H1 (cell line): ENCODE measurements around the gene SMARCA2. TPM values are rescaled to one million over a fixed set of nuclear protein-coding genes. Genes with fewer than 3 reads are reported as not detected.
A peak's percentile ranks its signal among the peaks of the same experiment; 100 is the strongest.

Experiments
- CTCF ChIA-PET: fragments of 300-600 bp; sonication (Branson Sonifier 250); formaldehyde crosslinking; loops from one replicate; lab custom pipeline; 2021; ENCODE audit not compliant: partially characterized antibody; lab: Charles Lee
- POLR2A ChIA-PET: fragments of 300-600 bp; sonication (Branson Sonifier 250); formaldehyde crosslinking; loops from one replicate; lab custom pipeline; 2021; ENCODE audit warnings: inconsistent platforms; ENCODE audit not compliant: partially characterized antibody; lab: Charles Lee
- DNase-seq, 2 experiments: peaks; one replicate each; pipeline versions ENCODE4 v3.0.0 to v3.0.0-alpha.2; 2010 to 2022; ENCODE audit warnings: low spot score in 2 of 2, low read depth in 1 of 2, mixed read lengths in 1 of 2
- FAIRE-seq: peaks from 2 replicates; lab custom pipeline; 2011; peaks lifted over from hg19 to GRCh38; lab: Jason Lieb, UNC
- H2AFZ ChIP-seq: 2 replicates; pipeline ENCODE4 v1.8.1; 2012; ENCODE audit warnings: low read length, inconsistent platforms
- H2AK5ac ChIP-seq: 2 replicates; pipeline ENCODE4 v1.6.1; 2013; ENCODE audit warnings: low read depth, low read length
- H2BK120ac ChIP-seq: replicated peaks from 2 replicates; pipeline ENCODE3; 2013; ENCODE audit warnings: low read depth, low read length, inconsistent platforms
- H2BK12ac ChIP-seq: 2 replicates; pipeline ENCODE4 v1.6.1; 2013; ENCODE audit warnings: low read depth, low read length
- H2BK15ac ChIP-seq: 2 replicates; pipeline ENCODE4 v1.6.1; 2013; ENCODE audit warnings: low read length
- H2BK20ac ChIP-seq: 2 replicates; pipeline ENCODE4 v1.6.1; 2013; ENCODE audit warnings: low read length
- H2BK5ac ChIP-seq: 2 replicates; pipeline ENCODE4 v1.6.1; 2013; ENCODE audit warnings: low read depth, low read length
- H3K14ac ChIP-seq: 2 replicates; pipeline ENCODE4 v1.6.1; 2013; ENCODE audit warnings: inconsistent platforms; ENCODE audit not compliant: insufficient read length
- H3K18ac ChIP-seq: 2 replicates; pipeline ENCODE4 v1.6.1; 2013; ENCODE audit warnings: low read length; ENCODE audit errors: extremely low read depth
- H3K23ac ChIP-seq: 2 replicates; pipeline ENCODE4 v1.6.1; 2013; ENCODE audit warnings: inconsistent platforms; ENCODE audit not compliant: insufficient read length
- H3K23me2 ChIP-seq: 2 replicates; pipeline ENCODE4 v1.6.1; 2013; ENCODE audit warnings: low read depth, low read length
- H3K27ac ChIP-seq: 2 replicates; pipeline ENCODE4 v1.6.1; 2011; ENCODE audit warnings: low read depth, low read length, inconsistent platforms
- H3K27me3 ChIP-seq, 4 experiments: replicated peaks in 1 of 4; 1 replicate in 1 of 4; 2 replicates in 3 of 4; pipeline versions ENCODE4 v1.6.1 to v1.8.1; 2011 to 2013; ENCODE audit warnings: low read length in 3 of 4, mild to moderate bottlenecking in 3 of 4, inconsistent platforms in 2 of 4, mixed read lengths in 2 of 4, moderate library complexity in 1 of 4; ENCODE audit not compliant: control insufficient read depth in 3 of 4, insufficient read depth in 3 of 4; ENCODE audit errors: extremely low read depth in 1 of 4
- H3K36me3 ChIP-seq, 4 experiments: 2 replicates each; pipeline versions ENCODE4 v1.6.1 to v1.8.1; 2011 to 2013; ENCODE audit warnings: mild to moderate bottlenecking in 4 of 4, low read length in 3 of 4, moderate library complexity in 2 of 4, control low read depth in 1 of 4, inconsistent platforms in 1 of 4; ENCODE audit not compliant: insufficient read depth in 4 of 4, control insufficient read depth in 2 of 4
- H3K4ac ChIP-seq: replicated peaks from 2 replicates; pipeline ENCODE3; 2013; ENCODE audit warnings: low read length, low read depth, mixed read lengths, inconsistent platforms; ENCODE audit not compliant: insufficient read length
- H3K4me1 ChIP-seq, 4 experiments: replicated peaks in 1 of 4; 1 replicate in 1 of 4; 2 replicates in 3 of 4; pipeline versions ENCODE4 v1.6.1 to v1.8.1; 2011 to 2013; ENCODE audit warnings: low read length in 3 of 4, inconsistent platforms in 2 of 4, mixed read lengths in 1 of 4; ENCODE audit not compliant: insufficient read depth in 4 of 4, control insufficient read depth in 3 of 4
- H3K4me2 ChIP-seq, 2 experiments: 2 replicates each; pipeline versions ENCODE4 v1.6.1 to v1.8.1; 2011 to 2013; ENCODE audit warnings: low read depth in 2 of 2, low read length in 2 of 2, control low read depth in 1 of 2, inconsistent platforms in 1 of 2, mild to moderate bottlenecking in 1 of 2; ENCODE audit not compliant: insufficient read depth in 1 of 2
- H3K4me3 ChIP-seq, 4 experiments: fragments of 200-600, 300-600 bp in 1 of 4; sonication (generic), shearing (Covaris generic), sonication (Bioruptor Twin) in 1 of 4; 2 replicates each; pipeline versions ENCODE4 v1.5.1 to v1.8.1; 2011 to 2016; ENCODE audit warnings: low read length in 4 of 4, low read depth in 3 of 4, control low read depth in 2 of 4, inconsistent platforms in 2 of 4, mild to moderate bottlenecking in 2 of 4, mixed read lengths in 1 of 4, moderate library complexity in 1 of 4; ENCODE audit not compliant: insufficient read depth in 2 of 4; ENCODE audit errors: extremely low read depth in 1 of 4
- H3K56ac ChIP-seq: replicated peaks from 2 replicates; pipeline ENCODE3; 2013; ENCODE audit warnings: low read depth, mild to moderate bottlenecking, mixed read lengths, low read length, inconsistent platforms; ENCODE audit not compliant: insufficient read length
- H3K79me1 ChIP-seq: 2 replicates; pipeline ENCODE4 v1.6.1; 2013; ENCODE audit warnings: low read depth, low read length, control low read depth
- H3K79me2 ChIP-seq, 2 experiments: 2 replicates each; pipeline versions ENCODE4 v1.6.1 to v1.8.1; 2012 to 2013; ENCODE audit warnings: low read length in 2 of 2, mild to moderate bottlenecking in 2 of 2, inconsistent platforms in 1 of 2; ENCODE audit not compliant: insufficient read depth in 2 of 2, control insufficient read depth in 1 of 2
- H3K9ac ChIP-seq, 4 experiments: replicated peaks in 1 of 4; 1 replicate in 1 of 4; 2 replicates in 3 of 4; pipeline versions ENCODE4 v1.6.1 to v1.8.1; 2011 to 2013; ENCODE audit warnings: low read depth in 3 of 4, low read length in 3 of 4, control low read depth in 2 of 4, mild to moderate bottlenecking in 2 of 4, moderate library complexity in 2 of 4, inconsistent platforms in 1 of 4; ENCODE audit errors: extremely low read depth in 1 of 4
- H3K9me3 ChIP-seq, 2 experiments: 2 replicates each; pipeline versions ENCODE4 v1.6.1 to v1.8.1; 2012 to 2013; ENCODE audit warnings: mild to moderate bottlenecking in 2 of 2, moderate library complexity in 2 of 2, control low read depth in 1 of 2, inconsistent platforms in 1 of 2, low read depth in 1 of 2, low read length in 1 of 2, mixed read lengths in 1 of 2; ENCODE audit not compliant: insufficient read depth in 2 of 2
- H4K20me1 ChIP-seq, 2 experiments: replicated peaks in 1 of 2; 2 replicates each; pipeline versions ENCODE3 to v1.8.1; 2011 to 2013; ENCODE audit warnings: inconsistent platforms in 2 of 2, low read length in 2 of 2, mild to moderate bottlenecking in 1 of 2; ENCODE audit not compliant: insufficient read depth in 2 of 2, control insufficient read depth in 1 of 2
- H4K5ac ChIP-seq: 2 replicates; pipeline ENCODE4 v1.6.1; 2013; ENCODE audit warnings: low read length, low read depth, mixed read lengths, inconsistent platforms; ENCODE audit not compliant: insufficient read length
- H4K8ac ChIP-seq: 2 replicates; pipeline ENCODE4 v1.8.0; 2013; ENCODE audit warnings: mild to moderate bottlenecking, moderate library complexity, low read length, inconsistent platforms; ENCODE audit not compliant: insufficient read depth; ENCODE audit errors: extremely low read depth
- H4K91ac ChIP-seq: replicated peaks from 2 replicates; pipeline ENCODE3; 2013; ENCODE audit warnings: low read length, mixed read lengths, inconsistent platforms; ENCODE audit not compliant: insufficient read length
- BACH1 ChIP-seq: IDR thresholded peaks from 2 replicates; pipeline ENCODE4 v1.6.1; 2012; ENCODE audit warnings: low read length, improper control_type of control experiment
- CEBPB ChIP-seq: IDR thresholded peaks from 2 replicates; pipeline ENCODE4 v1.6.1; 2012; ENCODE audit warnings: low read depth, low read length
- EGR1 ChIP-seq: IDR thresholded peaks from 2 replicates; pipeline ENCODE4 v1.6.1; 2011; ENCODE audit warnings: low read depth, low read length, borderline replicate concordance
- JUN ChIP-seq: IDR thresholded peaks from 2 replicates; pipeline ENCODE4 v1.6.1; 2011; ENCODE audit warnings: low read depth, mild to moderate bottlenecking, improper control_type of control experiment, low read length
- POU5F1 ChIP-seq: IDR thresholded peaks from 2 replicates; pipeline ENCODE4 v1.6.1; 2011; ENCODE audit warnings: low read depth, mild to moderate bottlenecking, low read length, moderate library complexity
- RNF2 ChIP-seq: fragments of 200-900, 300-1000 bp; sonication (generic); IDR thresholded peaks from 2 replicates; pipeline ENCODE4 v1.7.1; 2016; ENCODE audit warnings: borderline replicate concordance, low read depth, mild to moderate bottlenecking, antibody characterized with exemption, low read length; ENCODE audit not compliant: poor library complexity, severe bottlenecking; ENCODE audit errors: missing control alignments
- SAP30 ChIP-seq: fragments of 300-600 bp; sonication (generic); IDR thresholded peaks from 2 replicates; pipeline ENCODE4 v1.7.1; 2012; ENCODE audit warnings: low read length, moderate library complexity, mild to moderate bottlenecking, inconsistent platforms; ENCODE audit not compliant: insufficient read depth, insufficient replicate concordance
- TCF12 ChIP-seq: IDR thresholded peaks from 2 replicates; pipeline ENCODE4 v1.6.1; 2011; ENCODE audit warnings: low read depth, mild to moderate bottlenecking, low read length
- WGBS, 2 experiments: shearing (Covaris generic) in 1 of 2; methylation state at CpG; one replicate each; pipeline versions ENCODE4 v1.1.6 to v1.1.7; 2013 to 2015; ENCODE audit warnings: low lambda C conversion rate in 2 of 2, mixed read lengths in 2 of 2, inconsistent platforms in 1 of 2, low coverage in 1 of 2, missing lambda C conversion rate in 1 of 2; ENCODE audit not compliant: insufficient replicate concordance in 2 of 2, insufficient coverage in 1 of 2, insufficient read length in 1 of 2; ENCODE audit errors: extremely low coverage in 1 of 2, missing lambda C conversion rate in 1 of 2; 5-methylcytosine and 5-hydroxymethylcytosine counted together
- polyA plus RNA-seq, 7 experiments: library from polyadenylated mRNA; depleted of rRNA in 3 of 7; stranded (reverse) in 5 of 7; unstranded in 2 of 7; fragments of >200 nt in 5 of 7; fragments of 200-250 nt in 2 of 7; gene quantifications; 1 replicate in 5 of 7; 2 replicates in 1 of 7; 4 replicates in 1 of 7; pipeline versions ENCODE4 v1.2.1 to v1.2.3, GENCODE V29; 2011 to 2013; ENCODE audit warnings: missing spikeins in 2 of 7, mixed read lengths in 2 of 7
- total RNA-seq: library from RNA; stranded (reverse); fragmentation: NEBNext Ultra II Directional; extraction: Animal tissue kit (Norgen Biotek cat#: 25700); gene quantifications from 2 replicates; pipeline ENCODE4 v1.2.1, GENCODE V29; 2021
- TF ChIP-seq, protein P1 (sequence below): IDR thresholded peaks from 2 replicates; pipeline ENCODE4 v1.6.1; 2012; ENCODE audit warnings: low read length, inconsistent platforms

Gene SMARCA2
- total and polyA plus RNA-seq, 2 of the 8 experiments (the other 6 are each of a cell fraction or from before 2014, with no cell fraction given): 6.3 to 21.7 TPM

DNA sequence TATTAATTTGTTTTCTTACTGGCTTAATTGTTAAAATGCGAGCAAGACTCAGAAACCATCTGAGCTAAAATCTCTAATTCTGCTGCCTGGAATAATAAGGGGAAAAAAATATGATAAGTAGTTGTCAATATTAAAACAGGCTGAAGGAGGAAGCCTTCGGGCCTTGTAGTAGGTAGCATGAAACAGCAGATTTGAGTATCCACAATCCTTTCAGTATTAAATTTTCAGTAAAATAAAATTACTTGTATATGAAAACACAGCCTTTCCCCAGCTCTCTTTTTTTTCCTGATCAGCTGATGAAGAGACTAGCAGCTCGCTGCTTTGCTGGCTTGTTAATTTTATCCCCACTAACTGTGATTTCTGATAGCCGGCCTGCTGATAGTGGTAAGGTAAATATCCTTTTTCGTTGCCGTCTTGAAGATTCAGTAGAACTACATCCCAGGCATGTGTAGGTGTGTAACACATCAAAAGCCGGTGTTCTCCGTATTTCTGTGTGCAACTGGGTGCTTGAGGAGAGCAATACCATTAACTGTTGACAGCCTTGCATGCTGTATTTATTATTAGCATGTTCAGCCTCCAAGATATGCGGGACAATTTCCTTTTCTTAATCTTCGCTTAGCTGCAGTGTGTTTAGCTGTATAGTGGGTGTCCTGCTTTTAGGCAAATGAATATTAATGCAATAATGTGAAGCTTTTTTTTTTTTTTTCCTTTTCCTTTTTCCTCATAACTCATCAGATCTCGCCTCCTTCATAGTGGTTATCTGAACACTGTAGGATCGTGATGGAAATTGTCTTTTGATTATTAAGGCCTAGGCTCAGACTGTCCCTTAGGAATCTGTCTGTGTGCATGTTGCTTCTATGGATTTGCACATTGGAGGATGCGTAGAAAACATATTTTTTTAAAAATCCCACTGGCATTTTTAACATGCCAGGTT, 144.6 kb downstream of the SMARCA2 start:
- Histone ChIP-seq H3K4me2 (peak overlapping the region in 1 of 2 experiments; percentile 14; a peak in 1 of 4 replicates), H2BK12ac (peak overlapping the region; percentile 97), H2AFZ (peak overlapping the region; percentile 95), H3K36me3 (no peaks in the 10 kb centered on the region), H3K56ac (peak overlapping the region; percentile 39), H2BK15ac (no peak overlapping the region), H4K5ac (peak overlapping the region; percentile 63), H3K27ac (peak overlapping the region; percentile 21; the same call in 1 of the 2 replicates), H4K8ac (no peak overlapping the region)
- no peak for FAIRE-seq
- TF ChIP-seq TCF12 (no peak), EGR1 (no peak), BACH1 (no peak; the same call in 1 of the 2 replicates), SAP30 (no peak), JUN (no peak), RNF2 (no peak), CEBPB (no peak), POU5F1 (no peak)
- TF ChIP-seq, protein P1, sequence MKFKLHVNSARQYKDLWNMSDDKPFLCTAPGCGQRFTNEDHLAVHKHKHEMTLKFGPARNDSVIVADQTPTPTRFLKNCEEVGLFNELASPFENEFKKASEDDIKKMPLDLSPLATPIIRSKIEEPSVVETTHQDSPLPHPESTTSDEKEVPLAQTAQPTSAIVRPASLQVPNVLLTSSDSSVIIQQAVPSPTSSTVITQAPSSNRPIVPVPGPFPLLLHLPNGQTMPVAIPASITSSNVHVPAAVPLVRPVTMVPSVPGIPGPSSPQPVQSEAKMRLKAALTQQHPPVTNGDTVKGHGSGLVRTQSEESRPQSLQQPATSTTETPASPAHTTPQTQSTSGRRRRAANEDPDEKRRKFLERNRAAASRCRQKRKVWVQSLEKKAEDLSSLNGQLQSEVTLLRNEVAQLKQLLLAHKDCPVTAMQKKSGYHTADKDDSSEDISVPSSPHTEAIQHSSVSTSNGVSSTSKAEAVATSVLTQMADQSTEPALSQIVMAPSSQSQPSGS: no peak
- TF ChIP-seq, all 59 proteins: peak for 0
- Histone ChIP-seq H3K9ac (peak overlapping the region in 1 of 4 experiments; percentile 48; a peak in 2 of 7 replicates), H3K14ac (no peak overlapping the region), H3K79me2 (no peaks in the 10 kb centered on the region), H4K20me1 (no peaks in the 10 kb centered on the region), H2BK5ac (peak overlapping the region; percentile 83), H3K4me1 (peaks cover 2 to 18% (median 16%) of the 10 kb centered on the region in 4 experiments), H4K91ac (peak overlapping the region; percentile 69), H3K27me3 (no peaks in the 10 kb centered on the region), H3K23ac (no peak overlapping the region), H3K23me2 (no peaks in the 10 kb centered on the region), H3K79me1 (no peaks in the 10 kb centered on the region), H3K9me3 (no peaks in the 10 kb centered on the region), H3K4me3 (no peak overlapping the region), H3K4ac (no peak overlapping the region), H2BK120ac (peak overlapping the region; percentile 29), H2BK20ac (peak overlapping the region; percentile 99), H2AK5ac (no peak overlapping the region), H3K18ac (peak overlapping the region; percentile 89)
- no peak for DNase-seq
- ChIA-PET CTCF (interaction anchor here (0.8 to 2.2 kb wide), 9 partner anchors 9 to 81 kb away, joined by 3 to 15 read pairs (median 3); no protein-coding TSS in a partner anchor), POLR2A (interaction anchor here (0.9 to 2.4 kb wide), 6 partner anchors 9 to 501 kb away, joined by 3 to 8 read pairs (median 4); no protein-coding TSS in a partner anchor)
- WGBS, 2 experiments: 57% methylated on average over 13 of the region's 13 CpGs; no CpG with 5 or more reads in 1 of the 2 experiments
